K562 (cell line): ENCODE data around the gene PET100. TPM values are rescaled to one million over a fixed set of nuclear protein-coding genes. Genes with fewer than 3 reads are reported as not detected.

Source experiments
- ARID2 ChIP-seq: fragments of 450-650 bp; IDR thresholded peaks from 2 replicates; pipeline ENCODE4 v1.6.1; 2017; ENCODE audit warnings: antibody characterized with exemption, mild to moderate bottlenecking
- ARID3B ChIP-seq: fragments of 250-450 bp; sonication (Bioruptor Pico); IDR thresholded peaks from 2 replicates; pipeline ENCODE4 v1.4.0; 2020; ENCODE audit warnings: borderline replicate concordance
- C11orf30 ChIP-seq: fragments of 450-650 bp; IDR thresholded peaks from 2 replicates; pipeline ENCODE4 v1.6.1; 2016; ENCODE audit warnings: low read depth, mild to moderate bottlenecking
- CBX2 ChIP-seq: fragments of 200-600 bp; sonication (generic); IDR thresholded peaks from one replicate; pipeline ENCODE4 v1.6.1; 2012; ENCODE audit warnings: mild to moderate bottlenecking, low read length, inconsistent platforms; ENCODE audit not compliant: insufficient read depth, poor library complexity, severe bottlenecking
- DACH1 ChIP-seq: fragments of 450-650 bp; IDR thresholded peaks from 2 replicates; pipeline ENCODE4 v1.6.1; 2018; ENCODE audit not compliant: partially characterized antibody
- E2F4 ChIP-seq: sonication (generic); formaldehyde crosslinking; IDR thresholded peaks from 2 replicates; pipeline ENCODE4 v1.8.0; 2022; ENCODE audit warnings: mild to moderate bottlenecking, low read depth, missing genetic modification reagents
- GMEB1 ChIP-seq: fragments of 250-450 bp; sonication (Bioruptor Pico); IDR thresholded peaks from 2 replicates; pipeline ENCODE4 v1.4.0; 2020; ENCODE audit warnings: mild to moderate bottlenecking
- GTF2F1 ChIP-seq: IDR thresholded peaks from 2 replicates; pipeline ENCODE4 v1.6.1; 2011; ENCODE audit warnings: low read depth, low read length, improper control_type of control experiment
- JUN ChIP-seq, 2 experiments: sonication (generic) in 1 of 2; formaldehyde crosslinking in 1 of 2; IDR thresholded peaks; 2 replicates each; pipeline versions ENCODE4 v1.6.1 to v1.8.0; 2012 to 2022; ENCODE audit warnings: borderline replicate concordance in 2 of 2, mild to moderate bottlenecking in 2 of 2, improper control_type of control experiment in 1 of 2, low read depth in 1 of 2, low read length in 1 of 2, missing genetic modification reagents in 1 of 2
- MLLT1 ChIP-seq, 2 experiments: fragments of 450-650 bp; IDR thresholded peaks; 2 replicates each; pipeline ENCODE4 v1.6.1; 2016
- PYGO2 ChIP-seq: fragments of 450-650 bp; IDR thresholded peaks from 2 replicates; pipeline ENCODE4 v1.6.1; 2016; ENCODE audit warnings: mild to moderate bottlenecking, missing genetic modification characterization, moderate library complexity, missing compliant biosample characterization
- RHOXF2B ChIP-seq: fragments of 250-450 bp; sonication (Bioruptor Pico); conservative IDR thresholded peaks from 2 replicates; pipeline ENCODE4 v1.5.1; 2021
- RUNX1 ChIP-seq: sonication (generic); IDR thresholded peaks from 2 replicates; pipeline ENCODE4 v1.6.1; 2016; ENCODE audit warnings: antibody characterized with exemption, low read depth
- SRSF3 ChIP-seq: fragments of 200-400 bp; formaldehyde crosslinking; IDR thresholded peaks from 2 replicates; pipeline ENCODE4 v1.6.1; 2016; ENCODE audit warnings: mild to moderate bottlenecking, low read length, moderate library complexity; ENCODE audit not compliant: insufficient read depth
- SUPT5H ChIP-seq: fragments of 450-650 bp; IDR thresholded peaks from 2 replicates; pipeline ENCODE4 v1.6.1; 2016
- TGIF2 ChIP-seq: sonication (generic); formaldehyde crosslinking; IDR thresholded peaks from 2 replicates; pipeline ENCODE4 v1.8.1; 2022; ENCODE audit warnings: mild to moderate bottlenecking, missing genetic modification reagents, moderate library complexity
- VEZF1 ChIP-seq: fragments of 200-800 bp; sonication (Bioruptor generic); IDR thresholded peaks from 2 replicates; pipeline ENCODE4 v1.6.1; 2017; ENCODE audit warnings: missing genetic modification characterization, missing compliant biosample characterization
- ZNF24 ChIP-seq: fragments of 450-650 bp; IDR thresholded peaks from 2 replicates; pipeline ENCODE4 v1.6.1; 2016
- ZNF274 ChIP-seq: IDR thresholded peaks from 2 replicates; pipeline ENCODE4 v1.6.1; 2011; ENCODE audit warnings: low read depth, mild to moderate bottlenecking, low read length, moderate library complexity, borderline replicate concordance
- polyA plus RNA-seq, 8 experiments: library from polyadenylated mRNA; depleted of rRNA in 4 of 8; stranded (reverse) in 5 of 8; unstranded in 3 of 8; fragments of >200 nt; fragmentation: Nextera tagmentation in 2 of 8; fragmentation: Illumina TruSeq in 1 of 8; extraction: Ambion mirVana in 2 of 8; extraction: Trizol in 1 of 8; gene quantifications; 2 replicates each; pipeline versions ENCODE4 v1.2.1 to v1.2.3, GENCODE V29; 2011 to 2014; ENCODE audit warnings: inconsistent platforms in 1 of 8, missing spikeins in 1 of 8
- total RNA-seq, 7 experiments: library from RNA; depleted of rRNA in 6 of 7; stranded (reverse); fragments of >200 nt in 6 of 7; fragmentation: Illumina TruSeq in 2 of 7; extraction: Trizol in 2 of 7; gene quantifications; 2 replicates each; pipeline versions ENCODE4 v1.2.1 to v1.2.3, GENCODE V29; 2011 to 2021; ENCODE audit warnings: low replicate concordance in 1 of 7

PET100 gene
- total and polyA plus RNA-seq, 9 of the 15 experiments (the other 6 are each of a cell fraction or from before 2014, with no cell fraction given), result 62.3 to 351 (median 98.3) TPM

GRCh38 chr19:7614859-7615741 is 14.5 kb upstream of the PET100 start (continued):
- TF ChIP-seq C11orf30 (no peak), JUN (IDR thresholded peaks at IDR 0.05; ENCODE audit: borderline replicate concordance, low read depth, low read length) (no peak), JUN (CRISPR knock-in tag; IDR thresholded peaks at IDR 0.05; ENCODE audit: borderline replicate concordance) (no peak), ZNF24 (no peak), CBX2 (no peak), DACH1 (no peak), VEZF1 (CRISPR knock-in tag) (no peak), MLLT1 (IDR thresholded peaks at IDR 0.05) (no peak), E2F4 (CRISPR knock-in tag) (no peak), GTF2F1 (no peak), SRSF3 (no peak), ARID3B (CRISPR knock-in tag) (no peak), TGIF2 (CRISPR knock-in tag) (no peak), SUPT5H (no peak), GMEB1 (no peak), RUNX1 (no peak), ZNF274 (no peak), RHOXF2B (CRISPR knock-in tag) (no peak), ARID2 (no peak), PYGO2 (tag) (no peak)
